GM19438 (cell line): ENCODE measurements around the gene POU2F1.

Experiments used
- ATAC-seq: cut with Tn5 transposase; IDR thresholded peaks from one replicate; pipeline ENCODE4 v1.9.1; 2021; ENCODE audit warnings: low read depth; ENCODE audit not compliant: unreplicated experiment

Gene POU2F1

DNA sequence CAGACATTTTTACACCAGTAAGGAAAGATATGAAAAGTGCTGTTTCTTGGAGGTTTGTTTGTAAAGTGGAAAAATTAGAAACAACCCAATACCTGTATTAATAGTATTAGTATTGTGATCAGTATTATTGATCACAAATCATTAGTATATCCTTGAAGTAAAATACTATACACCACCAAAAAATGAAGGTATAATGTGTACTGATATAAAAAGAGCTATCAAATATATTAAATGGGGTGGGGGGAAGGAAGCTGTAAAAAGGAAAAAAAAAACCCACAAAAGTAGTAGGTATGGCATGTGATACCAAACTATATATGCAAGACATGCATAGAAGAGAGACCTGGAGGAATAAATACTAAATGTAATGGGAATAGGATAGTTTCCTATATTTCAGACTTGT lies 46.3 kb downstream of the POU2F1 start:
- ATAC-seq, result no peak

DNA sequence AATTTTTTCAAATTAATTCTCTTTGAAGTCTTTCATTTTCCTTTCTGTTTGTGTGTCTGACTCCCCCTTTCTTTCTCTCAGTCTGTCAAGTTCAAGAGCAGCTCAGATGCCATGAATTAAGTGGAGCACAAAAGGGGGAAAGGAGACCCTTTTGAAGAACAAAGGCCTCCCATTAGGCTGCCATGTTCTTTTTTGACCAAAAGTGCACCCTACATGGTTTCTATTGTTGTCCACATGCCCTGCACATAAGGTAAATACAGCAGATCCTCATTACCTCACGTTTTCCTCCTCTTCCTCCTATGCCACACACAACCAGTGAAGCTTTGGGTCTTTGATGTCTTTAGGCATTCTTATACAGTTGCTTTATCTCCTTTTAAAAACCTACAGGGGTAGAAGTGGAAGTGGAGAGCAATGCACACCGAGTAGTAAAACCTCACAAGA lies 47.7 kb downstream of the POU2F1 start:
- no peak for ATAC-seq

DNA sequence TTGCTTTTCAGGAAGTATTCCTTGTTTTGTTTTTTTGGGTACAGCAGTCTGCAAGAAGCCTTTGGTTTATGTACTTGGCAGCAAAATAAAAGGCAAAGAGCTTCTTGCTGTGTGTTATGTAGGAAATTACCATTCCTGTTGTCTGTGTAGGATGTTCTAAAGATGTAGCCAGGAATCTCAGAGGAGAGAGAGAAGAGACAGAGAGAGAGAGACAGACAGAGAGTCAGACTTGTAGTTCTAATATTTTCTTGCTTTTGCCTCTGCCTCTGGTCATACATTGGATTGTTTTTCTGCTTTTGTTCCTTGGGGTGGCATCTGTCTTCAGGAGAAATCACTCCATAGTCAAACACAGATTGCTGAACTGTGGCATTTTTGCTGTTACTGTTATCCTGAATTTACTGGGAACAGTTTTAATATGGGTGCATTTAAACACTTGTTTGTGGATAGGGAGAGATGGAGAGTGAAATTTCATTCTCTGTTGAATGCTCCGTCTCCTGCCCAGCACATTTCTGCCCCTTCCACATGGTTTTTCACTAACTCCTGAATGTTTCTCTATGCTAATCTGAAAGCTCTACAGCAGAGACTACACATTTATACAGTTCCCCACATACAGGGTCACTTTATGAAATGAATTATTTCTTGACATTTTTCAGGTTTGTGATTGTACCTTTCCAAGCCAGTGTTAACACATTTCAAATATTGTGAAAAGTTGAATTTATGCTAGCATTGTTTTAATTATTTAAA lies 49.8 kb downstream of the POU2F1 start:
- ATAC-seq, result no peak

DNA sequence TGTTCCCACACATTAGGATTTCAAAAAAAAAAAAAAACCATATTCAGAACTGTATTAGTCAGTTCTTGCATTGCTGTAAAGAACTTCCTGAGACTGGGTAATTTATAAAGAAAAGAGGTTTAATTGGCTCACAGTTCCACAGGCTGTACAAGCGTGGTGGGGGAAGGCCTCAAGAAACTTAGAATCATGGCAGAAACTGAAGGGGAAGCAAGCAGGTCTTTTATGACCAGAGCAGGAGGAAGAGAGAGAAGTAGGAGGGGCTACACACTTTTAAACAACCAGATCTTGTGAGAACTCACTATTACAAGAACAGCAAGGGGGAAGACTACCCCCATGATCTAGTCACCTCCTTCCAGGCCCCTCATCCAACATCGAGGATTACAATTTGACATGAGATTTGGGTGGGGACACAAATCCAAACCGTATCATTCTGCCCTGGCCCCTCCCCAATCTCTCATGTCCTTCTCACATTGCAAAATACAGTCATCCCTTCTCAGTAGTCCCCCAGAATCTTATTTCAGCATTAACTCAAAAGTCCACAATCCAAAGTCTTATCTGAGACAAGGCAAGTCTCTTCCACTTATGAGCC lies 51.8 kb downstream of the POU2F1 start:
- ATAC-seq, result no peak

DNA sequence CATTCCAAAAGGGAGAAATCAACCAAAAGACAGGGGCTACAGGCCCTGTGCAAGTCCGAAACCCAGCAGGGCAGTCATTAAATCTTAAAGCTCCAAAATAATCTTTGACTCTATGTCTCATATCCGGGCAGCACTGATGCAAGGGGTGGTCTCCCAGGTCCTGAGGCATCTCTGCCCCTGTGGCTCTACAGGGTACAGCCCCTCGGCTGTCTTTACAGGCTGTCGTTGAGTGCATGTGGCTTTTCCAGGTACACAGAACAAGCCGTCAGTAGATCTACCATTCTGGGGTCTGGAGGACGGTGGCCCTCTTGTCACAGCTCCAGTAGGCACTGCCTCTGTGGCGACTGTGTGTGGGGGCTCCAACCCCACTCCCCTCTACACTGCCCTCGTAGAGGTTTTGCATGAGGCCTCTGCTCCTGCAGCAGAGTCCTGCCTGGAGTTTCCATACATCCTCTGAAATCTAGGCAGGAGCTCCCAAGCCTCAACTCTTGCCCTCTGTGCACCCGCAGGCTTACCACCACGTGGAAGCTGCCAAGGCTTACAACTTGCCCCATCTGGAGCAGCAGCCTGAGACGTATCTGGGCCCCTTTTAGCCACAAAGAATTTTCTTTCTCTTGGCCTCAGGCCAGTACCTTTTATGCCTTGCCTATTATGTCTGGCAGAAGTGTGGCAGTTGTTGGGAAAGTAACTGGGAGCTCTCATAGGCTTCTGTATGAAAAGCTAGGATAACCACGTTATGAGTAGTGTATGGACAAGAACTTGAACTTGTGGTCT lies 52.5 kb downstream of the POU2F1 start:
- no peak for ATAC-seq

DNA sequence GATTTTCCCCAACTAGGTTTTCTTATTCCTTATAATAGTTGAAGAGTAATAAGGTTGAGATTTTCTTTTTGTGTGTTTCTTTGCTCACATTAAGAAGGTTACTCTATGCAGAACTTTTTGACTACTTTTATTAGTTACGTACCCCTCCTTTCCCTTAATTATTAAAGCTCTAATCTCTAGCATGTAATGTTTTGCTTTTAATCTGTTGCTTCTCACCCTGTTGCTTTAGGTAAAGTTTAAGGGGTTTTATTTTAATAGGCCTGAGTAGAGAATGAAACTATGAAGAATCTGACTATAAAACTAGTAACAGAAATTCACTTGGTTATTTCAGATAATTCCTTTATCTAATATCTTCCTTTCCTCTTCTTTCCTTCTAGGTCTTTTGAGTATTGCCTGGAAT lies 53.4 kb downstream of the POU2F1 start:
- ATAC-seq, result no peak

DNA sequence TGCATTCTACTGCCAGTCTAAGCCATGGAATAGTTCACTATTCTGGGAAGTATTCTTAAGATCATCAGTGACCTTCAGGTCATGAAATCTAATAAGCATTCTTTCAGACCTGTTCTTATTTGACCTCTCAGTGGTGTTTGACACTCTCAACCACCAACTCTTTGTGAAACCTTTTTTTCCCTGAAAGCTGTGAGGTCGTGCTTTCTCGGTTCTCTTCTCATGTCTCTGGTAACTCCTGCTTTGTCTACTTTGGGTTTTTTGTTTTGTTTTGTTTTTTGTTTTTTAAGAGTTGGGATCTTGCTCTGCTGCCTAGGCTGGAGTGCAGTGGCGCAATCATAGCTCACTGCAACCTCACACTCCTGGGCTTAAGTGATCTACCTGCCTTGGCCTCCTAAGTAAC lies 56.3 kb downstream of the POU2F1 start:
- peak; percentile 84 for ATAC-seq

DNA sequence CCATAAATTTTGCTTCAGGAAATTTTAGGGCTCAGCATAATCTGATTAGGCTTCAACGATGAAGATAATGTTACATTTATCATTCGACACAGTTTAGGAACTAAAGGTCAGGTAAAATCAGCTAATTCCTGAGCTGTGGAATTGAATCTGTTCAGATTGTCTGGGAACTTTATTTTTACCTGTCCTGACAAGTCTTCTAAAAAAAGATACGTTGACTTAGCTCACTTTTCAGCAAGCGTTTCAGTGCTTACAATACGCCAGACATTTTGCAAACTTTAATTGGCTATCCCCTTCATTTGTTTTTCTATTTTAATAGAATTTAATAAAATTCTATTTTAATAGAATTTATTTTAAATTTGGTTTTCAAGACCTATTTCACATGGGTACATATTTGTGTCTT lies 57.8 kb downstream of the POU2F1 start:
- ATAC-seq, result no peak

DNA sequence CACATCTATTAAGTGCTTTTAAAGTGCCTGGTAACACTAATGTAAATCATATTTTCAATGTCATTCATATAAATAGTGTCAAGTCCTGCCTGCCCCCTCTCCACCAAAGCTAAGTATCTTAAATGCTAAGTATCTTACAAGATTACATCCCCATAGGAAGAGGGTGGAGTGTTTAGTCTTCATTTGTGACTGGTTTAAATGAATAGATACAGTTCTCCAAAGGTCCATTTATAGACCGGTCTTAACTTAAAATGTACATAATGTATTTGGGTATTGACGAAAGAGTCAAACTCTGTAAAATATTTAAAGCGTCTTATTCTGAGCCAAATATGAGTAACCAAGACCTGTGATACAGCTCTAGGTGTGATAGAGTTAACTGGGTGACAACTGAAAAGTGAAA lies 60.2 kb downstream of the POU2F1 start:
- no peak for ATAC-seq

DNA sequence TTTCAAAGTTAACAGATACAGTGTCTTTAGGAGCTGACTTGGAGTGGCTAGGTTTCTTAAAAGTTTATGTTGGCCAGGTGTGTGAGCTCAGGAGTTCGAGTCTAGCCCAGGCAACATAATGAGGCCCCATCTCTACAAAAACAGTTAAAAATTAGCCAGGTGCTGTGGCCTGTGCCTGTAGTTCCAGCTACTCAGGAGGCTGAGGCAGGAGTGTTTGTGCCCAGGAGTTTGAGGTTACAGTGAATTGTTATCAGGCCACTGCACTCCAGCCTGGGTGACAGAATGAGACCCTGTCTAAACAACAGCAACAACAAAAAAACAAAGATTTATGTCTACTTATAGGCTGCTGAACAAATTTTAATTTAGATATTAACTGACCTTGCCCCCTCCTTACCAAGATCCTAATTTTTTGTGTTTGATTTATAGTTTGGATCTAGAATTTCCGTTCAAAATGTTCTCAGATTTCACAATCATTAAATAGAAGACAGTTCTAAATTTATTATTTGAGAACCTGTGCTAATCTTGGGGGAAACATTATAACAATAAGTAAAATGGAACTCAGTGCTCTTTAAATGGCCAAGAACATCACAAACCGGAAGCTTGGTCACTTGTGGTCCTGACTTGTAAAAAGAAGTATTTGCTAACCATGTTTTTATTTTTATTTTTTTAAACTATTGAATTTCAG lies 67.8 kb downstream of the POU2F1 start:
- ATAC-seq, result no peak

DNA sequence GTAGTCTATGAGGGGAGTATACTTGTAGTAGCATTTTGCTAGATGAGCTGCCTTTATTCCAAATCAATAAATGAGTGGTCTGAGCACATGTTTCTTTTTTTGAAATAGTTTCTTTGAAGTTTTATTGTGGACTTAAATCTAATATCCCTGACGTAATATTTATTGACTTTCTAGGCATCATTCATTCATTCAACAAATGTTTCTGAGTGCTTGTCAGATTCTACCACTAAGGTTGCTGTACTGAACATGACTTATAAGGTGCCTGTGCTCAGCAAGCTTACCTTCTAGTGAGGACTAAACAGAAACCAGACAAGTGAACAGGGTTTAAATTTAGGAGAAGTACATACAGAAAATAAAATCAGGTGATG lies 68.4 kb downstream of the POU2F1 start:
- no peak for ATAC-seq

DNA sequence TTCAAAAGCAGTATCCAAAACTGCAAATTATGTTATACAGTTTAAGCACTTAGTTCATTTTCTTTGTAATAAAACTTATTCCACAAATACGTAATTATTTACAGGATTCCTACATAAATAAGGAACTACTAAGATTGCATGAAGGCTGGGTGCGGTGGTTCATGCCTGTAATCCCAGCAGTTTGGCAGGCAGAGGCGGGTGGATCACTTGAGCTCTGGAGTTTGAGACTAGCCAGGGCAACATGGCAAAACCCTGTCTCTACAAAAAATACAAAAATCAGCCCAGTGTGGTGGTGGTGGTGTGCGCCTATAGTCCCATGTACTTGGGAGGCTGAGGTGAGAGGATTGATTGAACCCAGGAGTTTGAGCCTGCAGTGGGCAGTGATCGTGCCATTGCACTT lies 69.3 kb downstream of the POU2F1 start:
- ATAC-seq, result no peak

DNA sequence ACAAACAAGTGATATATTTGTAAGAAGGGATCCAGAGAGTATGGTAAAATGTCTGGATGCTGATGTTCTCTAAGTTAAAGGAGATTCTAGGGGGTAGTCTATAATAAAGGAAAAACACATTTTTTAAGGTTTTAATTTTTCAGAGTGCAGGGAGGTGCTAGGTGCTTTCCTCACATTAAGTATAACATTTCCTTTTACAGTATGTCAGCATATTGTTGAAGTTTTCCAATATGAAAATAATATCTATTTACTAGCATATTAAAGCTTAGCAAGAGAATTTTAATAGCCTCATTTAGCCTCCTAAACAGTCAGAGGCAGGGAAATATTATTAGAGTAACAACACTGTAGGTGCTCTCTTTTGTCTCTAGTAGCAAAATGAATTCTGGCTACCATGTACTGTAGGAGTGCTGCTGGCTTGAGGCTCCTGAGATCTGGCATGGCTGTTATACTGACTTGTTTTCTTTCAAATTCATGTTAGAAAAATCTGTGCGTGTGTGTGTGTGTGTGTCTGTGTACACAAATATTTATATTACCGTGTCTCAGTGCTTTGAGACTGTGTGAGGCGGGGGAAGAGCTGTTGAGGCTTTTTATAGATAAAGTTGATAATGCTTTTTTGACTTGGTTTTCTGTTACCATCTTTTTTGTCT lies 71.0 kb downstream of the POU2F1 start:
- no peak for ATAC-seq

DNA sequence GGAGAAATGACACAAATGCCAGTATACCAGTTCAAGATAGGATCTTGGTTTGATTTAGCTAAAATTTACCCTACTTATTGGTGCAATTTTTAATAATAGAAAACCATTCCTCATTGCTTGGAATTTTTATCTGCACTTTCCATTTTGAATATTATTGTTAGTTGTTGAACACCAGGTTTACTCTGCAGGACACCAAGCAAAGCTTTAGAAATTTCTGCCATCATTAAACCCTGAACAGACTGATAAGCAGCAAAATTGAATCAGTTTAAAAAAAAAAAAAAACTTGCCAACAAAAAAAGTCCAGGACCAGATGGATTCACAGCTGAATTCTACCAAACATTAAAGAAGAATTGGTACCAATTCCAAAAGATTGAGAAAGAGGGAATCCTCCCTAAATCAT lies 71.5 kb downstream of the POU2F1 start:
- no peak for ATAC-seq

DNA sequence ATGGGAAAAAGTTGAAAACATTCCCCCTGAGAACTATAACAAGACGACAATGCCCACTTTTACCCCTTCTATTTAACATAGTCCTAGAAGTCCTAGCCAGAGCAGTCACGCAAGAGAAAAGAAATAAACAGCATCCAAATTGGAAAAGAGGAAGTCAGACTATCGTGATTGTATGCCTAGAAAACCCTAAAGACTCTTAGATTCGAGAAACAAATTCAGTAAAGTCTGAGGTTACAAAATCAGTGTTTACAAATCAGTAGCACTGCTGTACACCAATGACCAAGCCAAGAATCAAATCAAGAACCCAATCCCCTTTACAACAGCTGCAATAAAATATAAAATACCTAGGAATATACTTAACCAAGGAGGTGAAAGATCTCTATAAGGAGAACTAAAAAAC lies 72.4 kb downstream of the POU2F1 start:
- ATAC-seq, result no peak

DNA sequence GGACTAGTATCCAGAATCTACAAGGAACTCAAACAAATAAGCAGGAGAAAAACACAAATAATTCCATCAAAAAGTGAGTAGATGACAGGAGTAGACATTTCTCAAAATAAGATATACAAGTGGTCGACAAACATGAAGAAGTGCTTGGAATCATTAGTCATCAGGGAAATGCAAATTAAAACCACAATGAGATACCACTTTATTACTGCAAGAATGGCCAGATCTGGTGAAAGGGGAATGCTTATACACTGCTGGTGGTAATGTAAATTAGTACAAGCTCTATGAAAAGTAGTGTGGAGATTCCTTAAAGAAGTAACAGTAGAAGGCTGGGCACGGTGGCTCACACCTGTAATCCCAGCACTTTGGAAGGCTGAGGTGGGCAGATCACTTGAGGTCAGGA lies 73.8 kb downstream of the POU2F1 start:
- ATAC-seq, result no peak

DNA sequence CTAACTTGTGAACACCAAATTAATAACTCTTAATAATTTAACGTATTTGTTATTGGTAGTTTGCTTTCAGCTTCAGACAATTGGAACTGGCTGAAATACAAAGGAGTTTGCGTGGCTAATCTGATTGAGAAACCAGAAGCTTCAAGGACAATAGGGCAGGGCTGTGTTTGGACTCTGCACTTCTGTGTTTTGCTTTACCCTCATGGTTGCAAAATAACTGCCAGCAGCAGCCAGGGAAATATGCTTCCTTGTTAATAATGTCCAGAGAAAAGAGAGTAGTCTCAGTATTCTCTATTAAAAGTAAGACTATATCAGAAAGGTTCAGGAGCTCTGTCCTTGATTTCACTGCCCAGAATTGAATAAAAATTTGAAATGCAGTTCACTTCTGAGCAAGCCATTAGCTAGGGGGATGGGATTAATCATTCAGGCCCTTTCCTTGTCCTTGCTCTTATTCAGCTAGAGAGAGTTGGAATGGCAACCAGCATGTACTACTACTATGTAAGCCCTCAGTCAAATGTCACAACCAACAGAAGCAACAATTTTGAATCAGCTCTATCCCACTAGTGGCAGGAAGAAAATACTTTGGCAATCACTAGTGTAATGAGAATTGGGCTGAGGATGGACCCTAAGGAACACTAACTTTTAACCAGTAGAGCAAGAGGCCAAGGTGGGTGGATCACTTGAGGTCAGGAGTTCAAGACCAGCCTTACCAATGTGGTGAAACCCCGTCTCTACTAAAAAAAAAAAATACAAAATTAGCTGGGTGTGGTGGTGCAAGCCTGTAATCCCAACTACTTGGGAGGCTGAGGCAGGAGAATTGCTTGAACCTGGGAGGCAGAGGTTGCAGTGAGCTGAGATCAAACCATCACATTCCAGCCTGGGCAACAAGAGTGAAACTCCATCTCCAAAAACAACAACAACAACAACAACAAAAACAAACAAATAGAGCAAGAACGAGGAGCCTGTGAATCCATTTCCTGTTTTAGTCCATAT lies 76.8 kb downstream of the POU2F1 start:
- no peak for ATAC-seq

DNA sequence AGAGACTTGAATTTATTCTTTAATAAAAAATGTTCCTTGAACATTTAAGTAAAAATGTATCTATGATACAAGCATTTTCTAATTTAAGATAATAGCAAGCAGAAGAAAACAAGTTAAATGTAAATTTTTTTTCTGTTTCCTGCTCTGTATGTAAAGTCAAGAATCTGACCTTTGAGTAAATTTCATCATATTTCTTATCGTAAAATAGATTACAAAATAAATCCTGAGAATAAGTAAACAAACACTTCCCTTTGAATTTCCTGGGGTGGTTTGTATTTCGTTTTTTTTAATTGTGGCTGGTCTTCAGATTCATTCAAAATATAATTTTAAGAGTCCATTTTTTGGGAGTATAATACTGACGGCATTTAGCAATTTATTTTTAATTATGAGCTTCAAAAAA lies 77.6 kb downstream of the POU2F1 start:
- no peak for ATAC-seq

DNA sequence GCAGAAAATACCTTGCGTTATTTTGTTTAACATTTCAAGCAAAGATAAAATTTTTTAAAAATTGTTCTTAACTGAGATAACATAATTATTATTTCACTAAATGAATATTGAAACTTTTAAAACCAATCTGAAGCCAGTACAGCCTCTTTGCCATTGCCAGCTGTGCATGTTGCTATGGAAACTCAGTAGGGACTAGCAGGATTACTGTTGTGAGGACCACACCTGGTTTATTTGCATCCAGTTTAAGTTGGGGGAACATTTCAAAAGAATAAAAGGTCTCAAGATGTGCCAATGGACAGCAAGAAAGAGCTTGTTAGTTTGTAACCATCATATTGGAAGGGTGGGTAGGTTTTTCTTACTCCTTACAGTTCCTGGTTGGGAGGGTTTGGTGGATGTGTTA lies 80.7 kb downstream of the POU2F1 start:
- no peak for ATAC-seq

DNA sequence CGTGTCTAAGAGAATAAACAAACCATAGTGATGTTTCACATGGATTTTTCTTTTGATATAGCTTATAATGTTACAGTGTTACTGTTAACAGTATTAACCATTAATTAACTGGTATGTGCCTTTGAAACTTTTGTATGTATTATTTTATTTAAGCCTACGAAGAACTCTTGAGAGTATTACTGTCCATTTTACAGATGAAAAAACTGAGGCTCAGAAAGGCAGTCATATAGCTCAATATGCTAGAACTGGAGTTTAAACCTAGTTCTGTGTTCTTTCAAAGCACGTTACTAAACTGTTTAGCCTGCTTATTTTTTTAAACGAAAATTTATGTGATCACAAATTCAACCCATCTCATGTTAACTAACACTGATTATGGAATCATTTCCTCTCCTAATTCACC lies 83.5 kb downstream of the POU2F1 start:
- ATAC-seq, result no peak
